SK-N-SH (cell line): ENCODE data around the gene PTPRA. TPM values are rescaled to one million over a fixed set of nuclear protein-coding genes. Genes with fewer than 3 reads are reported as not detected.

Source experiments
- CTCF ChIA-PET: fragments of 300-600, 350-600 bp; formaldehyde crosslinking; extraction: SDS; loops from one replicate; lab custom pipeline; 2021; lab: Yijun Ruan, JAX
- POLR2A ChIA-PET: fragments of 350-600 bp; sonication (Branson Sonifier 250); formaldehyde crosslinking; extraction: SDS; loops from one replicate; lab custom pipeline; 2020; ENCODE audit warnings: antibody characterized with exemption, inconsistent platforms; lab: Yijun Ruan, JAX
- DNase-seq: peaks from one replicate; pipeline ENCODE4 v3.0.0; 2012
- H2AFZ ChIP-seq: fragments of 200-600 bp; sonication (generic); 2 replicates; pipeline ENCODE4 v1.8.1; 2016; ENCODE audit warnings: antibody characterized with exemption, mild to moderate bottlenecking, low read depth
- H3F3A ChIP-seq: fragments of 200-600 bp; sonication (generic); replicated peaks from 2 replicates; pipeline ENCODE3; 2016; ENCODE audit warnings: antibody characterized with exemption, mild to moderate bottlenecking; ENCODE audit not compliant: insufficient read depth
- H3K27ac ChIP-seq, 2 experiments: fragments of 200-500 bp in 1 of 2; fragments of 200-600 bp in 1 of 2; sonication (Bioruptor generic) in 1 of 2; sonication (generic), shearing (Covaris generic) in 1 of 2; 2 replicates each; pipeline versions ENCODE4 v1.5.1 to v1.6.1; 2014 to 2016; ENCODE audit warnings: low read depth in 2 of 2, inconsistent platforms in 1 of 2, low read length in 1 of 2, mild to moderate bottlenecking in 1 of 2, mixed read lengths in 1 of 2
- H3K27me3 ChIP-seq: fragments of 200-600 bp; sonication (generic), shearing (Covaris generic); 2 replicates; pipeline ENCODE4 v1.6.1; 2016; ENCODE audit warnings: mixed run types; ENCODE audit not compliant: insufficient read depth
- H3K36me3 ChIP-seq, 2 experiments: fragments of 200-500 bp in 1 of 2; fragments of 200-600 bp in 1 of 2; sonication (Bioruptor generic) in 1 of 2; sonication (generic) in 1 of 2; replicated peaks in 1 of 2; 2 replicates each; pipeline versions ENCODE3 to v1.5.1; 2014 to 2016; ENCODE audit warnings: low read length in 1 of 2, mild to moderate bottlenecking in 1 of 2; ENCODE audit not compliant: insufficient read depth in 2 of 2, control insufficient read depth in 1 of 2
- H3K4me1 ChIP-seq, 2 experiments: fragments of 200-500 bp in 1 of 2; fragments of 200-600 bp in 1 of 2; sonication (Bioruptor generic) in 1 of 2; sonication (generic), shearing (Covaris generic) in 1 of 2; 2 replicates each; pipeline versions ENCODE4 v1.5.1 to v1.6.1; 2014 to 2016; ENCODE audit warnings: low read depth in 1 of 2, low read length in 1 of 2, mixed run types in 1 of 2; ENCODE audit not compliant: insufficient read depth in 2 of 2, control insufficient read depth in 1 of 2
- H3K4me2 ChIP-seq: fragments of 200-600 bp; sonication (generic), shearing (Covaris generic); 2 replicates; pipeline ENCODE4 v1.6.1; 2017; ENCODE audit warnings: mixed run types
- H3K4me3 ChIP-seq, 2 experiments: fragments of 200-500 bp in 1 of 2; fragments of 200-600 bp in 1 of 2; sonication (Bioruptor generic) in 1 of 2; sonication (generic), shearing (Covaris generic) in 1 of 2; 2 replicates each; pipeline versions ENCODE4 v1.5.1 to v1.8.1; 2014 to 2016; ENCODE audit warnings: low read depth in 2 of 2, inconsistent platforms in 1 of 2, low read length in 1 of 2, mild to moderate bottlenecking in 1 of 2, mixed read lengths in 1 of 2, moderate library complexity in 1 of 2
- H3K79me2 ChIP-seq: fragments of 200-600 bp; sonication (generic); 2 replicates; pipeline ENCODE4 v1.8.1; 2017; ENCODE audit warnings: mild to moderate bottlenecking; ENCODE audit not compliant: insufficient read depth
- H3K9ac ChIP-seq: fragments of 200-600 bp; sonication (generic); 2 replicates; pipeline ENCODE4 v1.6.1; 2017; ENCODE audit warnings: mixed run types
- H3K9me2 ChIP-seq: fragments of 200-600 bp; sonication (generic); 2 replicates; pipeline ENCODE4 v1.6.1; 2017; ENCODE audit warnings: mixed run types
- H3K9me3 ChIP-seq: fragments of 200-600 bp; sonication (generic); 2 replicates; pipeline ENCODE4 v1.6.1; 2017; ENCODE audit warnings: mixed run types, mild to moderate bottlenecking, moderate library complexity
- H4K20me1 ChIP-seq: fragments of 200-600 bp; sonication (generic); 2 replicates; pipeline ENCODE4 v1.6.1; 2017; ENCODE audit warnings: mild to moderate bottlenecking, mixed run types; ENCODE audit not compliant: insufficient read depth
- CHD2 ChIP-seq: fragments of 150-350 bp; IDR thresholded peaks from 2 replicates; pipeline ENCODE4 v1.6.1; 2018; ENCODE audit warnings: low read length; ENCODE audit not compliant: partially characterized antibody
- ELF1 ChIP-seq: IDR thresholded peaks from 2 replicates; pipeline ENCODE4 v1.4.0; 2012
- FOXM1 ChIP-seq: IDR thresholded peaks from 2 replicates; pipeline ENCODE4 v1.4.0; 2012; ENCODE audit warnings: low read depth, mild to moderate bottlenecking
- GATA2 ChIP-seq: sonication (generic); formaldehyde crosslinking; IDR thresholded peaks from 2 replicates; pipeline ENCODE4 v1.5.0; 2020; ENCODE audit warnings: mild to moderate bottlenecking, missing genetic modification reagents
- IRF3 ChIP-seq: fragments of 150-350 bp; IDR thresholded peaks from 2 replicates; pipeline ENCODE4 v1.6.1; 2016; ENCODE audit warnings: mild to moderate bottlenecking, low read depth, low read length
- JUND ChIP-seq: IDR thresholded peaks from 2 replicates; pipeline ENCODE4 v1.4.0; 2012
- MAX ChIP-seq: IDR thresholded peaks from 2 replicates; pipeline ENCODE4 v1.4.0; 2012; ENCODE audit warnings: low read depth
- MEF2A ChIP-seq: IDR thresholded peaks from 2 replicates; pipeline ENCODE4 v1.4.0; 2012; ENCODE audit warnings: low read depth, borderline replicate concordance
- MXI1 ChIP-seq: IDR thresholded peaks from 2 replicates; pipeline ENCODE4 v1.6.1; 2012; ENCODE audit warnings: mild to moderate bottlenecking, low read depth, low read length, improper control_type of control experiment
- PBX3 ChIP-seq: IDR thresholded peaks from 2 replicates; pipeline ENCODE4; 2012
- POLR2AphosphoS5 ChIP-seq: IDR thresholded peaks from 2 replicates; pipeline ENCODE4 v1.6.1; 2012; ENCODE audit warnings: low read depth, low read length
- RAD21 ChIP-seq: IDR thresholded peaks from 2 replicates; pipeline ENCODE4 v1.6.1; 2012; ENCODE audit warnings: mild to moderate bottlenecking, low read length
- RCOR1 ChIP-seq: fragments of 150-350 bp; IDR thresholded peaks from 2 replicates; pipeline ENCODE4 v1.6.1; 2017; ENCODE audit warnings: antibody characterized with exemption, low read length
- RFX5 ChIP-seq: IDR thresholded peaks from 2 replicates; pipeline ENCODE4 v1.6.1; 2012; ENCODE audit warnings: mild to moderate bottlenecking, improper control_type of control experiment, low read length
- SIN3A ChIP-seq: IDR thresholded peaks from 2 replicates; pipeline ENCODE4 v1.6.1; 2012; ENCODE audit warnings: low read depth, mild to moderate bottlenecking, low read length, moderate library complexity, borderline replicate concordance
- SMC3 ChIP-seq: IDR thresholded peaks from 2 replicates; pipeline ENCODE4 v1.6.1; 2012; ENCODE audit warnings: low read depth, low read length, improper control_type of control experiment
- TAF1 ChIP-seq: IDR thresholded peaks from 2 replicates; pipeline ENCODE4 v1.6.1; 2012; ENCODE audit warnings: low read depth, mild to moderate bottlenecking, low read length, moderate library complexity, borderline replicate concordance
- TEAD4 ChIP-seq: IDR thresholded peaks from 2 replicates; pipeline ENCODE4 v1.4.0; 2012; ENCODE audit warnings: mild to moderate bottlenecking, borderline replicate concordance; ENCODE audit not compliant: insufficient read depth
- USF1 ChIP-seq: IDR thresholded peaks from 2 replicates; pipeline ENCODE4 v1.4.0; 2012; ENCODE audit warnings: low read depth, borderline replicate concordance
- USF2 ChIP-seq: fragments of 150-350 bp; IDR thresholded peaks from 2 replicates; pipeline ENCODE4 v1.6.1; 2017; ENCODE audit warnings: antibody characterized with exemption, low read length, low read depth, borderline replicate concordance
- YY1 ChIP-seq: IDR thresholded peaks from 2 replicates; pipeline ENCODE4 v1.4.0; 2012; ENCODE audit warnings: low read depth, mild to moderate bottlenecking
- ZBTB33 ChIP-seq: IDR thresholded peaks from 2 replicates; pipeline ENCODE4 v1.4.0; 2012; ENCODE audit warnings: low read depth, borderline replicate concordance
- WGBS: methylation state at CpG from one replicate; pipeline ENCODE4 v1.1.6; 2017; ENCODE audit warnings: low lambda C conversion rate; 5-methylcytosine and 5-hydroxymethylcytosine counted together
- polyA plus RNA-seq, 3 experiments: library from polyadenylated mRNA; depleted of rRNA; stranded (reverse); fragments of >200 nt; gene quantifications; 2 replicates each; pipeline ENCODE4 v1.2.3, GENCODE V29; 2012

Gene PTPRA
- polyA plus RNA-seq, 1 of the 3 experiments (the other 2 are of a cell fraction), result 47.6 TPM

GRCh38 chr20:2839732-2840137 lies 33.5 kb upstream of the PTPRA start (continued):
- TF ChIP-seq PBX3 (no peak), MAX (no peak), RCOR1 (no peak)

- H2AFZ ChIP-seq, result peak within 1 kb of the TSS; percentile 100
- H3K27ac ChIP-seq, result peak within 1 kb of the TSS; percentile 75 to 80
- peaks cover 39% of the 10 kb centered on the region; the same call in 1 of the 2 replicates for H3K79me2 ChIP-seq
- H3K36me3 ChIP-seq, result peaks cover 7 to 20% of the 10 kb centered on the region in 2 experiments
- H3F3A ChIP-seq, result peaks cover 3% of the 10 kb centered on the region
- H3K9me2 ChIP-seq, result no peaks in the 10 kb centered on the region
- ChIA-PET POLR2A (interaction anchor here (1.4 to 1.5 kb wide), 2 partner anchors 10 to 41 kb away, joined by 3 to 4 read pairs; partner anchors contain the start of gene CPXM1), CTCF (interaction anchor here (0.9 to 3.8 kb wide), 3 partner anchors 12 to 32 kb away, joined by 3 to 12 read pairs (median 3); no protein-coding TSS in a partner anchor)
- peak within 1 kb of the TSS; percentile 88 for H3K9ac ChIP-seq
- peak; percentile 99 for DNase-seq
- peaks cover 9 to 18% of the 10 kb centered on the region in 2 experiments; a peak in 3 of 4 replicates for H3K4me1 ChIP-seq
- peak within 1 kb of the TSS; percentile 89 to 93 for H3K4me3 ChIP-seq
- peak within 1 kb of the TSS; percentile 94 for H3K4me2 ChIP-seq
- no peaks in the 10 kb centered on the region for H4K20me1 ChIP-seq
- no peaks in the 10 kb centered on the region for H3K27me3 ChIP-seq
- WGBS, result 30% methylated on average over 15 of the region's 98 CpGs
- no peaks in the 10 kb centered on the region for H3K9me3 ChIP-seq
- TF ChIP-seq ELF1, result peak; percentile 98
- peak; percentile 98 for TF ChIP-seq USF1
- no peak for TF ChIP-seq RAD21
- TF ChIP-seq SIN3A, result peak; percentile 64; the same call in 1 of the 2 replicates
- no peak for TF ChIP-seq FOXM1
- TF ChIP-seq CHD2, result peak; percentile 30
- TF ChIP-seq GATA2 (CRISPR knock-in tag), result no peak
- TF ChIP-seq POLR2AphosphoS5, result peak; percentile 67; the same call in 1 of the 2 replicates
- peak; percentile 84 for TF ChIP-seq USF2
- TF ChIP-seq MEF2A, result no peak
- TF ChIP-seq MXI1, result peak; percentile 64; the same call in 1 of the 2 replicates
- peak; percentile 84 for TF ChIP-seq TAF1
- peak; percentile 98 for TF ChIP-seq YY1
- TF ChIP-seq ZBTB33, result no peak
- no peak for TF ChIP-seq SMC3
- TF ChIP-seq IRF3, result no peak
- no peak for TF ChIP-seq RFX5
- TF ChIP-seq PBX3, result no peak
- TF ChIP-seq JUND, result no peak
- TF ChIP-seq TEAD4, result no peak
Observed at GRCh38 chr20:2840138-2840966, 32.9 kb upstream of the PTPRA start, which contains the start of the genes PCED1A and VPS16. TSS of gene PCED1A (minus strand) at chr20:2840655. CDS start at chr20:2839912, 743 bp downstream. TSS of gene VPS16 (plus strand) at chr20:2840745. CDS start at chr20:2840775, 30 bp downstream.
